Fibroblast of lung (primary cell): ENCODE results near the gene SLC45A1. TPM values are rescaled to one million over a fixed set of nuclear protein-coding genes. Genes with fewer than 3 reads are reported as not detected.

Source experiments
- DNase-seq, 2 donors: peaks; one replicate each; pipeline versions ENCODE4 v3.0.0 to v3.0.0-alpha.2; 2010; ENCODE audit warnings: low read depth in 2 of 2
- H2AFZ ChIP-seq: 2 replicates; pipeline ENCODE4 v1.5.1; 2012; ENCODE audit warnings: low read length, control low read depth, inconsistent platforms
- H3K27ac ChIP-seq: 2 replicates; pipeline ENCODE4 v1.5.1; 2011; ENCODE audit warnings: low read length, control low read depth; ENCODE audit not compliant: insufficient read depth
- H3K27me3 ChIP-seq: 2 replicates; pipeline ENCODE4 v1.5.1; 2011; ENCODE audit warnings: mild to moderate bottlenecking, low read length; ENCODE audit not compliant: control insufficient read depth, insufficient read depth
- H3K36me3 ChIP-seq: 2 replicates; pipeline ENCODE4 v1.5.1; 2011; ENCODE audit warnings: low read length; ENCODE audit not compliant: control insufficient read depth, insufficient read depth
- H3K4me1 ChIP-seq: 2 replicates; pipeline ENCODE4 v1.5.1; 2011; ENCODE audit warnings: low read length; ENCODE audit not compliant: control insufficient read depth, insufficient read depth; ENCODE audit errors: extremely low read depth
- H3K4me2 ChIP-seq: 2 replicates; pipeline ENCODE4 v1.5.1; 2011; ENCODE audit warnings: low read length, control low read depth; ENCODE audit not compliant: insufficient read depth; ENCODE audit errors: extremely low read depth
- H3K4me3 ChIP-seq, 4 experiments: fragments of 200-600 bp in 1 of 4; sonication (generic) in 1 of 4; replicated peaks in 1 of 4; 2 replicates each; pipeline ENCODE4 v1.5.1; 2011 to 2016; ENCODE audit warnings: low read length in 4 of 4, low read depth in 3 of 4, mild to moderate bottlenecking in 3 of 4, control low read depth in 2 of 4, inconsistent platforms in 1 of 4, mixed read lengths in 1 of 4; ENCODE audit not compliant: insufficient read depth in 1 of 4; ENCODE audit errors: control extremely low read depth in 1 of 4
- H3K79me2 ChIP-seq: 2 replicates; pipeline ENCODE4 v1.5.1; 2012; ENCODE audit warnings: mild to moderate bottlenecking, low read length, inconsistent platforms; ENCODE audit not compliant: control insufficient read depth, insufficient read depth
- H3K9ac ChIP-seq: 2 replicates; pipeline ENCODE4 v1.5.1; 2011; ENCODE audit warnings: mild to moderate bottlenecking, low read length, control low read depth; ENCODE audit not compliant: insufficient read depth
- H3K9me3 ChIP-seq: 2 replicates; pipeline ENCODE4 v1.5.1; 2012; ENCODE audit warnings: low read depth, low read length; ENCODE audit not compliant: control insufficient read depth, insufficient read depth
- H4K20me1 ChIP-seq: 2 replicates; pipeline ENCODE4 v1.5.1; 2011; ENCODE audit warnings: low read length; ENCODE audit not compliant: control insufficient read depth, insufficient read depth; ENCODE audit errors: extremely low read depth
- EZH2 ChIP-seq: IDR thresholded peaks from 2 replicates; pipeline ENCODE4 v1.5.1; 2012; ENCODE audit warnings: low read length, control low read depth, mild to moderate bottlenecking; ENCODE audit errors: missing control alignments
- polyA plus RNA-seq, 2 donors: library from polyadenylated mRNA; depleted of rRNA in 1 of 2; stranded (reverse) in 1 of 2; unstranded in 1 of 2; fragments of >200 nt; gene quantifications; 2 replicates each; pipeline ENCODE4 v1.2.1, GENCODE V29; 2011 to 2012; ENCODE audit warnings: missing spikeins in 1 of 2
- total RNA-seq: library from RNA; depleted of rRNA; stranded (reverse); fragments of >200 nt; gene quantifications from 2 replicates; pipeline ENCODE4 v1.2.1, GENCODE V29; 2014
- TF ChIP-seq, protein P1 (sequence below), 2 donors: IDR thresholded peaks in 1 of 2; conservative IDR thresholded peaks in 1 of 2; 1 replicate in 1 of 2; 2 replicates in 1 of 2; pipeline ENCODE4 v1.5.1; 2011 to 2012; ENCODE audit warnings: low read length in 2 of 2, control low read depth in 1 of 2, inconsistent platforms in 1 of 2, low read depth in 1 of 2, mild to moderate bottlenecking in 1 of 2

SLC45A1 gene
- total and polyA plus RNA-seq, 2 donors (not counting 1 experiment from before 2014, with no cell fraction given), result 2.1 to 2.6 TPM

DNA sequence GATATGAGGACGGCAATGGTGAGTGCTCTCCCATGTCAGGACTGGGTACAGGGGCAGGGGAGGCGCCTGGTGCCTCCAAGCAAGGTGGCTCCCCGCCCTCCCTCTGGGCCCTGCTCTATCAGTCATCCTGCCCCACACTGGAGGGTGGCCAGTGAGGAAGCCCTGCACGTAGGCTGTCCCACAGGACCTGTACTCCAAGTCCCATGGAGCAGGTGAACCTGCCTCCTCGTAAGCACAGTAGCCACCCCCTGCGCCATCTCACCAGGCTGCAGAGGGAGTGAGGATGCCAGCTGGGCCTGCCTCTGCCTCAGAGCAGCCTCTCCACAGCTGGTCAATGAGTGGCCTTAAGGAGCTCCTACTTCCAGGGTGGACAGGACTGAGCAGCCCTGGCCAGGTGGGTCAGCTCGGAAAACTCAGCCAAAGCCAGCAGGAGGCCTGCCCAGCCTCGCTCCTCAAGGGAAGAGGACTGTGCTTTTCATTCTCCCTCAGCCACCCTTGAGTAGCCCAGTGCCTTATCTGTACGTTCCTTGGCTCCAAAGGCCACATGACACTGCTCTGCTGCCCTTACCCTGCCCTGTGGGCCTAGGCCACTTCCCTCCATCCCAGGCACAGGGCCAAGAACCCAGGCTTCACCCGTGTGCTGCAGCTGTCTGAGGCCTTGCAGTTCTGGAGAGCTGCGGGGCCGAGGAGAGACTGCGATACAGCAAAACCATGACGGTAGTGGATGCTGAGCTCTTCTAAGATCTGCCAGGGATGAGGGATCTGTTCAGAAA, 39.6 kb downstream of the SLC45A1 start:
- DNase-seq, result no peak
- H3K4me1 ChIP-seq, result peaks cover 9% of the 10 kb centered on the region

DNA sequence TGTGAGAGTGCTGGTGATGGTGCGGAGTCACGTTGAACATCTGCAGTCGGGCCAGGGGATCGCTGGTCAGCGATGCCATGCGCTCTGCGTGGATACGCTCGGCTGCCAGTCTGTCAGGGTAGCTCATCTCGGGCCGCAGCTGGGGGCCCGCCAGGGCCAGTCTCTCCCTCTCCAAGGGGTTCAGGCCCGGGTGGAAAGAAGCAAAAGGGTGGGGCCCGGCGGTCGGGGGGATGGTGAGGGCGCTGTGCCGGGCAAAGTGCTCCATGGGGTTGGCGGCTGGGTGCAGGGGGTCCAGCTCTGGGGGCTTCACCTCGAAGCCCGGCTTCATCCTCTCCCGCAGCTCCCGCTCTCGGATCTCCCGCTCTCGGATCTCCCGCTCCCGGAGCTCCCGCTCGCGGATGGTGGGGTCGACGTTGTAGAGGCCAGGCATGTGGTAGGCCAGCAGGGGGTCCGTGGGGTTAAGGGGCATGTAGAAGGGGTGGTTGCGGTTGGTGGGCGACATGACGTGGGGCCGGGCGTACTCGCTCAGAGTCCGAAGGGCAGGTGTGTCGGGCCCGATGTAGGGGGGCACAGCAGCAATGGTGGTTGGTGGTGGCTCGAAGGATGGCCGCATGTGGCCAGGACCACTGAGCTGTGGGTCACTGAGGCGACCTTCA, 40.5 kb downstream of the SLC45A1 start:
- Histone ChIP-seq H3K27me3 (no peaks in the 10 kb centered on the region), H4K20me1 (no peaks in the 10 kb centered on the region), H3K9me3 (no peaks in the 10 kb centered on the region), H3K4me1 (peaks cover 7% of the 10 kb centered on the region), H3K4me3 (no peak overlapping the region), H3K79me2 (no peaks in the 10 kb centered on the region), H3K4me2 (no peak overlapping the region), H3K27ac (no peak overlapping the region), H3K9ac (no peak overlapping the region), H3K36me3 (peaks cover 62% of the 10 kb centered on the region), H2AFZ (no peak overlapping the region)
- no peak for TF ChIP-seq EZH2
- TF ChIP-seq, protein P1, sequence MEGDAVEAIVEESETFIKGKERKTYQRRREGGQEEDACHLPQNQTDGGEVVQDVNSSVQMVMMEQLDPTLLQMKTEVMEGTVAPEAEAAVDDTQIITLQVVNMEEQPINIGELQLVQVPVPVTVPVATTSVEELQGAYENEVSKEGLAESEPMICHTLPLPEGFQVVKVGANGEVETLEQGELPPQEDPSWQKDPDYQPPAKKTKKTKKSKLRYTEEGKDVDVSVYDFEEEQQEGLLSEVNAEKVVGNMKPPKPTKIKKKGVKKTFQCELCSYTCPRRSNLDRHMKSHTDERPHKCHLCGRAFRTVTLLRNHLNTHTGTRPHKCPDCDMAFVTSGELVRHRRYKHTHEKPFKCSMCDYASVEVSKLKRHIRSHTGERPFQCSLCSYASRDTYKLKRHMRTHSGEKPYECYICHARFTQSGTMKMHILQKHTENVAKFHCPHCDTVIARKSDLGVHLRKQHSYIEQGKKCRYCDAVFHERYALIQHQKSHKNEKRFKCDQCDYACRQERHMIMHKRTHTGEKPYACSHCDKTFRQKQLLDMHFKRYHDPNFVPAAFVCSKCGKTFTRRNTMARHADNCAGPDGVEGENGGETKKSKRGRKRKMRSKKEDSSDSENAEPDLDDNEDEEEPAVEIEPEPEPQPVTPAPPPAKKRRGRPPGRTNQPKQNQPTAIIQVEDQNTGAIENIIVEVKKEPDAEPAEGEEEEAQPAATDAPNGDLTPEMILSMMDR (conservative IDR thresholded peaks at IDR 0.05 in 1 of 2, IDR thresholded peaks at IDR 0.05 in 1 of 2; ENCODE audit: low read depth in 1 of 2, low read length in 2 of 2), result no peak
- no peak for DNase-seq

More for the DNA sequence above, 39.6 kb downstream of the SLC45A1 start:
- Histone ChIP-seq H3K36me3 (peaks cover 54% of the 10 kb centered on the region), H4K20me1 (no peaks in the 10 kb centered on the region), H3K4me3 (no peak overlapping the region), H3K27ac (no peak overlapping the region), H3K79me2 (no peaks in the 10 kb centered on the region), H3K9ac (no peak overlapping the region), H2AFZ (no peak overlapping the region), H3K27me3 (no peaks in the 10 kb centered on the region), H3K4me2 (no peak overlapping the region), H3K9me3 (no peaks in the 10 kb centered on the region)
- TF ChIP-seq, protein P1 (conservative IDR thresholded peaks at IDR 0.05 in 1 of 2, IDR thresholded peaks at IDR 0.05 in 1 of 2; ENCODE audit: low read depth in 1 of 2, low read length in 2 of 2), result no peak
- TF ChIP-seq EZH2, result no peak

DNA sequence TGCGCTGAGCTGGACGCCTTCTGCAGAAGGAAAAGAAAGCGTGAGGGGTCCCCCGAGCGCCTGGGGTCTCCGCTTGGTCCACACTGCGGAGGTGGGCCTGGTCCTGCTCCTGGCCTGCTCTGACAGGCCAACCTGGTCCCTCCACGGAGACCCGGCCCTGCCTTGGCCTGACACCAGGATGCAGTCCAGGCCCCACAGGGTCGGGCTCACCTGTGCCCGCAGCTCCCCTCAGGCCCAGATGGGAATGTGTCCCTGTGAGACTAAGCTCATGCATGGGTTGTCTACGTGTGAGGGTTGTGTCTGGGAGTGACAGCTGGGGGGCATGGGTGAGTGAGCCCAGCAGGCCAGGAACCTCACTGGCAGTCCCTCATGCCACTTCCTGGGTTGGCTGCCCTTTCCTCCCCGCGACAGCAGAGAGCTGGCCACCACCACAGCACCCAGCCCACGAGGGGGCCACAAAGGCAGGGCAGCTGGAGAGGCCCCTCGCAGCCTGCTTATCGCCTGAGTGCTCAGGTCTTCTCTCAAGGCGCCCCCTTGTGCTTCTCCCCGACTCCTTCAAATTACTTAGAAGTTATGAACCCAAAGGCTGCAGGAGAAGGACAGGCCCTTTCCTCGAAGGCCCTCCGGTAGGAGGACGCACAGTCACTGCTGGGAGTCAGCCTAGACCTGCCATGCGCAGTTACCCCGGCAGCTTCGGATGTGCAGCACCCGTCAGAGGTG, 41.1 kb downstream of the SLC45A1 start:
- Histone ChIP-seq H3K36me3 (peaks cover 65% of the 10 kb centered on the region), H3K4me3 (no peak overlapping the region), H4K20me1 (no peaks in the 10 kb centered on the region), H2AFZ (no peak overlapping the region), H3K27me3 (no peaks in the 10 kb centered on the region), H3K79me2 (no peaks in the 10 kb centered on the region), H3K9me3 (no peaks in the 10 kb centered on the region), H3K4me1 (peaks cover 8% of the 10 kb centered on the region), H3K9ac (no peak overlapping the region), H3K4me2 (no peak overlapping the region), H3K27ac (no peak overlapping the region)
- TF ChIP-seq, protein P1 (conservative IDR thresholded peaks at IDR 0.05 in 1 of 2, IDR thresholded peaks at IDR 0.05 in 1 of 2; ENCODE audit: low read depth in 1 of 2, low read length in 2 of 2), result no peak
- no peak for TF ChIP-seq EZH2
- no peak for DNase-seq
